Measurements from ENCODE around the gene ERLIN1.

GRCh38 chr10:100133801-100134200 is 52.0 kb downstream of the ERLIN1 start:
- TF ChIP-seq CTCF (conservative IDR thresholded peaks at IDR 0.05; ENCODE audit: low read depth in 2 of 2) (no peak), JUNB (IDR thresholded peaks at IDR 0.05; ENCODE audit: unreplicated experiment) (no peak), EZH2 (IDR thresholded peaks at IDR 0.05; ENCODE audit: low read depth, unreplicated experiment) (no peak), REST (IDR thresholded peaks at IDR 0.05; ENCODE audit: unreplicated experiment) (no peak), EZH2phosphoT487 (IDR thresholded peaks at IDR 0.05; ENCODE audit: unreplicated experiment) (no peak)
